Stromal cell of bone marrow (primary cell): Measurements from ENCODE around the gene CEP95.

ENCODE experiments used
- DNase-seq: peaks from one replicate; pipeline ENCODE4 v3.0.0-alpha.2; 2012; ENCODE audit warnings: low read depth

Gene CEP95

GRCh38 chr17:64515829-64516228 lies 9.1 kb downstream of the CEP95 start:
- DNase-seq, result no peak

- no peak for DNase-seq
These were observed 12.8 kb downstream of the CEP95 start for GRCh38 chr17:64519601-64520000.

DNA sequence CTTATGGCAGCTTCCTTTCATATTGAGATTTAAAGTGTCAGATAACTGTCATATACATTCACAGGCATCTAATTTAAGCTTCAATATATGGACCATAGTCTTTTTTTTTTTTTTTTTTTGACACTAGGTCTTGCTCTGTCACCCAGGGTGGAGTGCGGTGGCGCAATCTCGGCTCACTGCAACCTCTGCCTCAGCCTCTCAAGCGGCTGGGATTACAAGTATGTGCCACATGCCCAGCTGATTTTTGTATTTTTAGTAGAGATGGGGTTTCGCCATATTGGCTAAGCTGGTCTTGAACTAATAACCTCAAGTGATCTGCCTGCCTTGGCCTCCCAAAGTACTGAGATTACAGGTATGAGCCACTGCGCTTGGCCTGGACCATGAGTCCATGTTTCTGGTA lies 13.6 kb downstream of the CEP95 start:
- no peak for DNase-seq

GRCh38 chr17:64527914-64528313 lies 21.1 kb downstream of the CEP95 start:
- no peak for DNase-seq

DNA sequence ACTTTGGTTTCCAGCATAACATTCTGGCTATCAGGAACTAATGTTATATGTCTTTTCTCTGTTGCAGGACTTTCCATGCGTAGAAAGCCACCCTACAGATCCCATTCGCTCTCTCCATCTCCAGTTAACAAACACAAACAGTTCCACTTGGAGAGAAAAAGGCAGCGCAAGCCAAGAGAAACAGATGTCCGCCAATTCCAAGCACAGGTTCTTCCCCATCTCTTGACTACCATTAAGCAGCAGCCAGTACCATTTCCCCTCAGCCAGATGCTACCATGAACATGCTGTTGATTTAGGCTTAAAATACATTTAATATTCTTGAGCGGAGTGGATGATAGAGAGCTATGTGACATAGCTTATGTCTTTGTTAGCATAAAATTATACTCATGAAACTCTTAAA lies 22.4 kb downstream of the CEP95 start:
- no peak for DNase-seq

- peak; percentile 73 for DNase-seq
These were observed 25.2 kb downstream of the CEP95 start for GRCh38 chr17:64531955-64532371.

GRCh38 chr17:64532409-64532808 lies 25.6 kb downstream of the CEP95 start:
- DNase-seq, result no peak

- DNase-seq, result no peak
These were observed 27.0 kb downstream of the CEP95 start for GRCh38 chr17:64533784-64534183.

GRCh38 chr17:64534187-64534586 lies 27.4 kb downstream of the CEP95 start:
- no peak for DNase-seq

GRCh38 chr17:64535357-64535756 lies 28.6 kb downstream of the CEP95 start:
- DNase-seq, result no peak

DNA sequence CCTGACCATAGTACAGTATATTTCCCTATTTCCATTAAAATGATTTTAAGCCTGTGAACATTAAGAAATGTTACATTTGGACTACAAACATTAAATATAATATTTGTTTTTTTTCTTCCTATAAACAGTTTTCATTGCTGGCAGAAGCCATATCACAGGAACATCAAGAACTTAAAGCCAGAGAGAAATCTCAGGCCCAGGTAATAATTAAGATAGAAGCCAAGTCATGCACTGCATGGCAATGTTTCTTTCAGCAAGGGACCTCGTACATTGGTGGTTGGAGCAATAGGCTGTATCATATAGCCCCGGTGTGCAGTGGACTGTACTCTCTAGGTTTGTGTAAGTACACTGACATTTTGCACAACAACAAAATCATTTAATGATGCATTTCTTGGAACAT lies 30.1 kb downstream of the CEP95 start:
- DNase-seq, result no peak

- no peak for DNase-seq
These were observed 30.7 kb downstream of the CEP95 start for GRCh38 chr17:64537488-64537887.

DNA sequence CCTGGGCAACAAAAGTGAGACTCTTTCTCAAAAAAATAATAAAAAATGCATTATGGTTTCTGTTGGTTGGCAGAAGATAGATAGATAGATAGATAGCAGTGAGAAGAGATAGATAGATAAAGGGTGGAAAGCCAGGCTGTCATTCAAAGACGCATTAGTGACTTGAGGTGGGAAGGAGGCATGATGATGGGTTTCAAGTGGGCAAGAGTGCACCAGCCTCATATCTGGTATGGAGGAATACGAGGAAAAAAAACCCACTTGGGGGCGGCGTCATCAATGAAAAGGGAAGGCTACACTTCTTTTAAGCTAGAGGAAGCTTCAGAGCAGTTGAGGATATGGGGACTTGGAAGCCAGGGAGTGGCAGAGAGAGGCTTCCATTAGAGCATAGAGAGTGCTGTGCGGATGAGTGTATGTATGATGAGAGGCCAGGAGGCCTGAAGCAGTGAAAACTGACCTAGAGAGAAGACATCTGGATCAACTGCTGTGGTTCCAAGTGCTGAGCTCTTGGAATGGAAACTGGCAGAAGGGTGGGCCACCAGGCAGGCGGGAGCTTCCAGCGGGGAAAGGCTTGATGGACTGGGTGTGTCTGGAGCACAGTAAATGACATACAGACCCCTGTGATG lies 31.8 kb downstream of the CEP95 start:
- no peak for DNase-seq

DNA sequence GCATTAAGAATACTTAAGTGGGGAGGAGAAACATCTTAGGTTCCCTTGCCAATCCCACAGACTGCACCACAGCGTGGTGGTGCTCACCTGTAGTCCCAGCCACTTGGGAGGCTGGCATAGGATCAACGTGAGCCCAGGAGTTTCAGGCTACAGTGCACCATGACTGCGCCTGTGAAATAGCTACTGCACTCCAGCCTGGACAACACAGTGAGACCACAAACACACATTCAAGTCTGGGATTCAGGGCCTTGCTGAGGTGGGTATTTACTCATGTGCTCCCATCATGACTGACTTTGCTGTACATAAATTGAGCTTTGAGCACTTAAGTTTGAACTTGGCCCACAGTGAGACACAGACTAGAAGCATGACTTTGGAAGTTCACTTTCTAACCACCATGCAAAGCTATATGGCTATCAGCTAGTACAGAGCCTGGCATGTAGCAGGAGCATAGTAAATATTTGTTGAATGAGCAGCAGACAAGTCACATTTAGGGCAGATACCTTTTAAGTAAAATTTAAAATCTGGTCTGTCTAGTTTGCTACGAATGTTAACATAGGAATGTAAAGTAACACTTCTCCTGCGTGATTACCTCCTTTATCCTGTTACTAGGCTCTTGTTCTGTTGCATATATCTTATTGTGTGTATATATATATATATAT lies 33.5 kb downstream of the CEP95 start:
- no peak for DNase-seq

DNA sequence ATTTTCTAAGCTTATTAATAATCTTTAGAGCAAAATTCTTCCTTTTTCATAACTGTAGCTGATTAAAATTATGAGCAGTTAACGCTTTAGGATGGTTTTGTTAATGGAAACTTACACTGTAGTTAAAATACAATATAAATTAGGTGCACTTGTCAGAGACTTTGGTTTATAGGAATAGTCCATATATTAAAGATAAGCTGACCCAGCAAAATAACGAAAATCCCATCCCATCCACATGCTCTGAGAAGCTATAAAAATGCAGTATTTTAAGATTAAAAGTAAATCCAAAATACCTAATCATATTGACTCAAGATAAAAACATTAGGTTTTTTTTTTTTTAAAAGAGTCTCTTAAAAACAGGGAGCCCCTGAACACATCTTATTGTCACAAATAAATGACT lies 38.0 kb downstream of the CEP95 start:
- no peak for DNase-seq

DNA sequence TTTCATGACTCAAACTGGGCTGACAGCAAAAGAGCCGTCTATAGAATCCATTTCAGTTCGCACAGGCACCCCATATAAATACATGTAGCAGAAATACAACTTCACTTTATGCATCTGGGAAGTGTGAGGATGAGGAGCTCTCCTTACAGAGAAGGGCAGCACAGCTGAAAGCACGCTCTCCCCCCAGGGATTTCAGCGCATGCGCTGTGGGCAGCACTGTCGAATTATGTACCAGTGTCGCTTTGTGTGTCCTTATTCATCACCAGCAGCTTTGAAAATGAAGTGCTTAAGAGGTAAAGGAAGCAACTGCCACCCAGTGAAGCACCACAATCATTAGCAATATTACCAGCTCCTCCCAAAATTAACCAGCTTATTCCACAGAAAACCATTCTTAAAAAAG lies 39.9 kb downstream of the CEP95 start:
- DNase-seq, result no peak

GRCh38 chr17:64547319-64547718 lies 40.5 kb downstream of the CEP95 start:
- DNase-seq, result no peak

GRCh38 chr17:64551461-64551860 lies 44.7 kb downstream of the CEP95 start:
- DNase-seq, result no peak

DNA sequence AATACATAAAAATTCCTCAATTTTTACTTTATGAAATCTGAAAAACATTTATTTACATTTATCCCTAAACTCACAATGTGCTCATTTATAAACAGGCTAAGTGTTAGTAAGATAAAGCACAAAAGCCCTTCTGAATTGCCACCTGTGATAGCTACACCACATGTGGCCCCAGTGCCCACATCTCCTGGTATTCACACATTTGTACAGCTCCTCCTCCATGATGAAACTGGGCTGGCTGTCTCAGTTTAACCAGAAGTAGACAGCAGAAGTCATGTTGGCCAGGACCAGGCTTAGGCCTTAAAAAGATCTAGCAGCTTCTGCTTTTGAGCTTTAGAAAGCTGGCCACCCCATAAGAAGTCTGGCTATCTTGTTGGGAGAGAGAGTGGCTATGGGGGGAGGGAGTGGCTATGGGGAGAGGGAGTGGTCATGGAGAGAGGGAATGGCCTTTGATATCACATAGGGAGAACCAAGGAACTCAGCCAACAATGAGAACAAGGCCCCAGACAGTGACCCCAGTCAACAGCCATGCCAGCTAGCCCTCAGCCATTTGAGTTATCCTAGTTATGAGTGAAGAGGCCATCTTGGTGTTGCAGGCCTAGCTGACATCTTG lies 47.4 kb downstream of the CEP95 start:
- no peak for DNase-seq

GRCh38 chr17:64555281-64555680 lies 48.5 kb downstream of the CEP95 start:
- no peak for DNase-seq

GRCh38 chr17:64564098-64564497 lies 57.3 kb downstream of the CEP95 start:
- DNase-seq, result no peak

DNA sequence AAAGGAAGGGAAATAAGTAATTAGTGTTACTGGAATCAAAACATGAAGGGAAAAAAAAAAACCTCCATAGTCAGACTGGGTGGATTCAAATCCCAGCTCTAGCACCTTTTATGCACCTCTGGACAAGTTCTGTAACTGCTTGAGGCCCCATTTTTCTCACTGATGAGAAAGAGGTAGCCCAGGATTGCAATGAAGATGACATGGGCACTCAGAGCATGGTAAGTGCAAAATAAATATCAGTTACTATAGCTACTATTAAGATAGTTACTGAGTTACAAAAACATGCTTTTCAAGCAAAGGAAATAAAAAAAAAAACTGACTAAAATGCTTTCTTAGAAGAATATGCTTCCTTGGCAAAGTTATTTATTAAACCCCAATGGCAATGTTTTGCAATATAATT lies 58.8 kb downstream of the CEP95 start:
- no peak for DNase-seq

DNA sequence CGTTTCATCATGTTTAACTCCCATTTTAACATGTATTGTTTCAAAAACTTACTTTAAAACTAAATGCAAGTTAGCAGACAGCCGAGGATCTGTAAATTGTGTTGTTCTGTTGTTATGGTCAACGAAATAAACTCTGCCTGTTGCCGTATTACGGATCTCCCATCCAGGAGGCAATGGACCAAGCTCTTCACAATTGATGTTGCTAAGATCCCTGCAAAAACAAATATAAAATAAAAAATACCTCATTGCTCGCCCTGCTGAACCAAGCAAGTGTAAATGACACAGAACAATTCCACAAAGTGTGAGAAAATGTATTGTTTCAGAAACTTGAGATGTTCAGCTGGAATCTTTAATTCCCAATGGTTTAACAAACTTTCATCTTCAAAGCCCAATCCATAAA lies 65.0 kb downstream of the CEP95 start:
- DNase-seq, result no peak

GRCh38 chr17:64572682-64573154 lies 65.9 kb downstream of the CEP95 start:
- DNase-seq, result no peak
